B cell (primary cell): ENCODE data around the gene TLCD3B. TPM values are rescaled to one million over a fixed set of nuclear protein-coding genes. Genes with fewer than 3 reads are reported as not detected.

Experiments used
- ATAC-seq: fragments of 200-7000 bp; cut with Tn5 transposase; one replicate; pipeline ENCODE4 v1.10.0; 2021; ENCODE audit warnings: low read depth, mild to moderate bottlenecking, moderate number of reproducible peaks, moderate library complexity
- CTCF ChIA-PET: fragments of 350-600 bp; sonication (Branson Sonifier 250); formaldehyde crosslinking; loops from one replicate; lab custom pipeline; 2021; ENCODE audit warnings: antibody characterized with exemption, inconsistent platforms; lab: Charles Lee
- POLR2A ChIA-PET: fragments of 350-600 bp; sonication (Branson Sonifier 250); formaldehyde crosslinking; loops from one replicate; lab custom pipeline; 2021; ENCODE audit warnings: antibody characterized with exemption; lab: Charles Lee
- DNase-seq: peaks from one replicate; pipeline ENCODE4 v3.0.0; 2013
- H2AFZ ChIP-seq: 2 replicates; pipeline ENCODE4 v1.6.1; 2012; ENCODE audit warnings: mild to moderate bottlenecking, low read depth, low read length; ENCODE audit not compliant: insufficient read depth, poor library complexity, severe bottlenecking
- H3K27ac ChIP-seq, 2 donors: 1 replicate in 1 of 2; 2 replicates in 1 of 2; pipeline ENCODE4 v1.5.1; 2012 to 2013; ENCODE audit warnings: low read length in 2 of 2, mild to moderate bottlenecking in 2 of 2, moderate library complexity in 1 of 2
- H3K27me3 ChIP-seq, 4 experiments: fragments of 200-600 bp in 1 of 4; sonication (generic) in 1 of 4; replicated peaks in 1 of 4; 1 replicate in 2 of 4; 2 replicates in 2 of 4; pipeline versions ENCODE4 v1.6.1 to v1.7.0; 2013 to 2016; ENCODE audit warnings: low read length in 3 of 4, mild to moderate bottlenecking in 2 of 4, mixed read lengths in 1 of 4, moderate library complexity in 1 of 4; ENCODE audit not compliant: insufficient read depth in 4 of 4, control insufficient read depth in 3 of 4; ENCODE audit errors: control extremely low read depth in 1 of 4
- H3K36me3 ChIP-seq, 2 experiments: replicated peaks in 1 of 2; 1 replicate in 1 of 2; 2 replicates in 1 of 2; pipeline versions ENCODE4 v1.6.1 to v1.7.1; 2013; ENCODE audit warnings: low read length in 1 of 2; ENCODE audit not compliant: insufficient read depth in 2 of 2, control insufficient read depth in 1 of 2; ENCODE audit errors: control extremely low read depth in 1 of 2, extremely low read depth in 1 of 2
- H3K4me1 ChIP-seq, 2 donors: fragments of 200-600 bp in 1 of 2; sonication (generic) in 1 of 2; 1 replicate in 1 of 2; 2 replicates in 1 of 2; pipeline versions ENCODE4 v1.5.1 to v1.6.1; 2013 to 2017; ENCODE audit warnings: low read length in 2 of 2; ENCODE audit not compliant: control insufficient read depth in 2 of 2, insufficient read depth in 2 of 2
- H3K4me2 ChIP-seq: replicated peaks from 2 replicates; pipeline ENCODE3; 2012; ENCODE audit warnings: mild to moderate bottlenecking, low read depth, low read length; ENCODE audit not compliant: poor library complexity, severe bottlenecking
- H3K4me3 ChIP-seq, 5 experiments: fragments of 200-600 bp in 1 of 5; sonication (generic) in 1 of 5; 1 replicate in 3 of 5; 2 replicates in 2 of 5; pipeline versions ENCODE4 v1.5.1 to v1.7.0; 2011 to 2016; ENCODE audit warnings: low read length in 4 of 5, mild to moderate bottlenecking in 4 of 5, low read depth in 2 of 5, control low read depth in 1 of 5, moderate library complexity in 1 of 5; ENCODE audit not compliant: insufficient read depth in 1 of 5; ENCODE audit errors: control extremely low read depth in 1 of 5, extremely low read depth in 1 of 5
- H3K79me2 ChIP-seq: fragments of 200-600 bp; sonication (generic); one replicate; pipeline ENCODE4 v1.6.0; 2016; ENCODE audit warnings: low read length; ENCODE audit not compliant: control insufficient read depth, insufficient read depth
- H3K9ac ChIP-seq: fragments of 200-600 bp; sonication (generic); 2 replicates; pipeline ENCODE4 v1.6.1; 2017; ENCODE audit warnings: mild to moderate bottlenecking, low read length, moderate library complexity
- H3K9me3 ChIP-seq, 3 donors: one replicate each; pipeline versions ENCODE4 v1.6.1 to v1.7.1; 2013; ENCODE audit warnings: low read length in 2 of 3; ENCODE audit not compliant: control insufficient read depth in 2 of 3, insufficient read depth in 1 of 3; ENCODE audit errors: control extremely low read depth in 1 of 3
- H4K20me1 ChIP-seq: 2 replicates; pipeline ENCODE4 v1.6.0; 2012; ENCODE audit warnings: mild to moderate bottlenecking, low read length; ENCODE audit not compliant: insufficient read depth, control insufficient read depth, poor library complexity, severe bottlenecking
- H3K27ac Mint-ChIP-seq: one replicate; pipeline ENCODE4 v1.8.0; 2021; ENCODE audit warnings: mixed read lengths
- H3K27me3 Mint-ChIP-seq: one replicate; pipeline ENCODE4 v1.8.0; 2021; ENCODE audit warnings: mixed read lengths
- H3K4me1 Mint-ChIP-seq: one replicate; pipeline ENCODE4 v1.8.0; 2021; ENCODE audit warnings: mixed read lengths
- H3K4me3 Mint-ChIP-seq: one replicate; pipeline ENCODE4 v1.8.0; 2021; ENCODE audit warnings: mixed read lengths
- H3K9me3 Mint-ChIP-seq: one replicate; pipeline ENCODE4 v1.8.0; 2022; ENCODE audit warnings: mixed read lengths; ENCODE audit not compliant: insufficient read depth
- CTCF ChIP-seq: fragments of 200-600 bp; IDR thresholded peaks from one replicate; pipeline ENCODE4 v1.8.0; 2022; ENCODE audit warnings: antibody characterized with exemption, mild to moderate bottlenecking
- EZH2 ChIP-seq: IDR thresholded peaks from 2 replicates; pipeline ENCODE4 v1.6.1; 2012; ENCODE audit warnings: borderline replicate concordance, low read depth, mild to moderate bottlenecking, moderate library complexity, low read length; ENCODE audit not compliant: insufficient read depth, poor library complexity, severe bottlenecking
- WGBS: methylation state at CpG from one replicate; pipeline ENCODE4 v1.1.5; 2013; ENCODE audit warnings: missing lambda C conversion rate; ENCODE audit not compliant: insufficient coverage; 5-methylcytosine and 5-hydroxymethylcytosine counted together
- intact Hi-C: fragments of 100-400 bp; cut with micrococcal nuclease; formaldehyde crosslinking; loops from one replicate; pipeline ENCODE4 v1.10.0; 2022
- polyA plus RNA-seq: library from polyadenylated mRNA; depleted of rRNA; stranded (reverse); fragments of >200 nt; gene quantifications from 2 replicates; pipeline ENCODE4 v1.2.3, GENCODE V29; 2012
- total RNA-seq, 2 donors: library from RNA; stranded (reverse); fragments of 120-200 nt in 1 of 2; gene quantifications; 1 replicate in 1 of 2; 2 replicates in 1 of 2; pipeline versions ENCODE4 v1.2.3 to v1.2.4, GENCODE V29; 2013 to 2022

Gene TLCD3B
- total and polyA plus RNA-seq, 2 donors (not counting 1 experiment from before 2014, with no cell fraction given) = not detected

GRCh38 chr16:30054959-30055553 lies 24.0 kb upstream of the TLCD3B start:
- H2AFZ ChIP-seq = no peak overlapping the region
- H3K27ac ChIP-seq = no peak overlapping the region
- peak; percentile 48 for TF ChIP-seq CTCF
- TF ChIP-seq EZH2 = no peak
- H3K4me1 ChIP-seq = peaks cover 5 to 12% of the 10 kb centered on the region in 2 donors
- H3K79me2 ChIP-seq = peaks cover 3% of the 10 kb centered on the region
- H3K36me3 ChIP-seq = no peaks in the 10 kb centered on the region
- Mint-ChIP-seq H3K9me3 (no peaks in the 10 kb centered on the region), H3K4me1 (peaks cover 13% of the 10 kb centered on the region), H3K27ac (no peak overlapping the region), H3K4me3 (peak overlapping the region; percentile 77), H3K27me3 (no peaks in the 10 kb centered on the region)
- ChIA-PET CTCF (interaction anchor here (1.0 to 1.3 kb wide), 5 partner anchors 11 to 359 kb away, joined by 3 read pairs; no protein-coding TSS in a partner anchor), POLR2A (interaction anchor here (0.7 kb wide), 1 partner anchor 60 kb away, joined by 8 read pairs; no protein-coding TSS in a partner anchor)
- WGBS = 37% methylated on average over 7 of the region's 10 CpGs
- peak; percentile 42 for ATAC-seq
- no peak overlapping the region for H3K4me2 ChIP-seq
- H3K4me3 ChIP-seq = no peak overlapping the region
- no peak overlapping the region for H3K9ac ChIP-seq
- H3K9me3 ChIP-seq = no peaks in the 10 kb centered on the region
- H4K20me1 ChIP-seq = no peaks in the 10 kb centered on the region
- intact Hi-C loops = no loop called here
- peaks cover 0 to 3% (median 0%) of the 10 kb centered on the region in 4 experiments for H3K27me3 ChIP-seq
- DNase-seq = peak; percentile 46

- Histone ChIP-seq H3K4me2 (no peak overlapping the region), H4K20me1 (no peaks in the 10 kb centered on the region), H3K9ac (no peak overlapping the region), H3K4me1 (peaks cover 5 to 12% of the 10 kb centered on the region in 2 donors), H3K27ac (no peak overlapping the region), H3K4me3 (no peak overlapping the region), H3K79me2 (peaks cover 3% of the 10 kb centered on the region), H3K9me3 (no peaks in the 10 kb centered on the region), H3K36me3 (no peaks in the 10 kb centered on the region), H3K27me3 (peaks cover 0 to 3% (median 0%) of the 10 kb centered on the region in 4 experiments), H2AFZ (no peak overlapping the region)
- H3K9me3 Mint-ChIP-seq = no peaks in the 10 kb centered on the region
- H3K4me1 Mint-ChIP-seq = peaks cover 13% of the 10 kb centered on the region
- H3K4me3 Mint-ChIP-seq = peak overlapping the region; percentile 77
- POLR2A ChIA-PET = no interaction called here
- 83% methylated on average over 6 of the region's 8 CpGs for WGBS
- DNase-seq = no peak
- TF ChIP-seq EZH2 = no peak
- no peak for TF ChIP-seq CTCF
- intact Hi-C loops = no loop called here
- no peak overlapping the region for H3K27ac Mint-ChIP-seq
- CTCF ChIA-PET = interaction anchor here (1.2 to 1.7 kb wide), 4 partner anchors 10 to 359 kb away, joined by 3 read pairs; no protein-coding TSS in a partner anchor
- no peak for ATAC-seq
- H3K27me3 Mint-ChIP-seq = no peaks in the 10 kb centered on the region
Observed at GRCh38 chr16:30054451-30054850, 23.4 kb upstream of the TLCD3B start.
